ENCODE measurements around the gene TIAM1.
A peak's percentile ranks its signal among the peaks of the same experiment; 100 is the strongest.

Gene TIAM1

DNA sequence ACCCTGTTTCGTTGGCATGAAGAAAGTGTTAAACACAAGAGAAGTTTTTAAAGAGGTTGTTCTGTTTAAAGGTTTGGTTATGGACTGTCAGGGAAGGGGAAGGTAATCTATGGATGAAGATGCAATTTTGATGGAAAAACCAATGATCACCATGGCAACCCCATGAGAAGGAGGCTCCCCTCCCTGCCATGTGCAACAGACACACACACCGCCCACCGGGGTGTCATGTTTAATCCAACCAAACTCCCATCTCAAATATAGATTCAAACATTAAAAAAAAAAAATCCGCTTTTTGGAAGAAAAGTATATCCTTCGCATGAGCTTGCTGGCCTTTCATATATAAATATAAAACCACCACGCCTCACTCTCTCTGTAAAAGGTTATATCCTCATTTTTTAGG is 224.9 kb downstream of the TIAM1 start:
- DNase-seq, result no peak

DNA sequence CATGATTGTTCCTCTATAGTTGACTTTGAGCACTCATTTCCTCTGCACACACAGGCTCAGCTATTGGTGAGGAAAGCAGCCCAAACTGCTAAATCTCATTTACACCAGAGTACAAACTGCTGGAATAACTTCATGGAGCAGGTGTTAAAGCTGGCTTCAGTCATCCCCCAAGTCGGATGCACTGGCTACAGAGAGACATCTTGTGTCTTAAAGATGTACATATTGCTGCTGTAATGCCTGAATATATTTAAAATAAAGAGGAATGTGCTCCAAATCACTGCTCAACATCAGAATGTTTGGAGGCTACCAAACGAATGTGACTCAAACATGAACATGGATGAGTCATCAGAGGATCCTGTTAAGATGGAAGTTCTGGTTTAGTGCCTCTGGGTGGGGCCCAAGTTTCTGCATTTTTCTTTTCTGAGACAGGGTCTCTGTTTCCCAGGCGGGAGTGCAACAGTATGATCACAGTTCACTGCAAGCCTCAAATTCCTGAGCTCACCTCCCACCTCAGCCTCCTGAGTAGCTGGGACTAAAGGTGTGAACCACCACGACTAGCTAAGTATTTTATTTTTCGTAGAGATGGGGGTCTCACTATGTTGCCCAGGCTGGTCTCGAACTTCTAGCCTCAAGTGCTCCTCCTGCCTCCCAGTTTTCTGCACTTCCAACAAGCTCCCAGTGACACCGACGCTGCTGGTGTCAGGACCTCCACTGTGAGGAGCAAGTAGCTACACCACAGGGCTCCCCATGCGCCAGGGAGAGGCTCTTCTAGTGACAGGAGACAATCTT is 226.7 kb downstream of the TIAM1 start:
- DNase-seq, result no peak

GRCh38 chr21:31115249-31115648 is 228.8 kb downstream of the TIAM1 start:
- no peak for DNase-seq

GRCh38 chr21:31111093-31111492 is 233.0 kb downstream of the TIAM1 start:
- DNase-seq, result no peak

DNA sequence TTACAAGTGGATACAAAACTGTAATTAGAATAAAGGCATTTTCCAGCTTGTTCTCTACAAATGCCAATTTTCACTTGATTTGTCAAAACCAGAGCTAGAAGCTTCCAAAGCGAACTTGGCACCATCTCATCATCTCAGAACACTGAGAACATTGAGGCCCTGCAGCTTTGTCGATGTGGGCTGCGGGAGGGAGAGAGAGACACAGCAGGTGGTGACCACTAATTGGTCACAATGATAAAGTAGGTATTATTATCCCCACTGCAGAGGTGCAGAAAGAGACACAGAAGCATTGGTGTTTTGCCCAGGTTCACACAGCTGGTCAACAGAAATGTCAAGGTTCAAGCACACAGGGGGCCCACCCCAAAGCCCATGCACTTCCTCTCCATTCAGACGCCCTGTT is 233.6 kb downstream of the TIAM1 start:
- DNase-seq, result no peak

DNA sequence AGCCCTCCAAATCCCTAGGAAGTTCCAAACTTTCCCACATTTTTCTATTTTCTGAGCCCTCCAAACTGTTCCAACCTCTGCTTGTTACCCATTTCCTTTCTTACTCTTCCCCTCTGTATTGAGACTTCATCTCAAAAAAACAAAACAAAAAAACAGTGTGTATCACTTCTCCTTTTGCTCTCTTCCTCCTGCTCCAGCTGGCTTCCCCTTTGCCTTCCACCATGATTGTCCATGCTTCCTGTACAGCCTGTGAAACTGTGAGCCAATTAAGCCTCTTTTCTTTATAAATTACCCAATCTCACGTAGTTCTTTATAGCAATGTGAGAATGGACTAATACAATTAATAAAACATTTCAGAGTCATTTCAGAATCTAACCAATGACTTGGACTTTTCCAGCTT is 236.2 kb downstream of the TIAM1 start:
- no peak for DNase-seq

- no peak for DNase-seq
These were observed 236.8 kb downstream of the TIAM1 start for GRCh38 chr21:31107176-31107785.

DNA sequence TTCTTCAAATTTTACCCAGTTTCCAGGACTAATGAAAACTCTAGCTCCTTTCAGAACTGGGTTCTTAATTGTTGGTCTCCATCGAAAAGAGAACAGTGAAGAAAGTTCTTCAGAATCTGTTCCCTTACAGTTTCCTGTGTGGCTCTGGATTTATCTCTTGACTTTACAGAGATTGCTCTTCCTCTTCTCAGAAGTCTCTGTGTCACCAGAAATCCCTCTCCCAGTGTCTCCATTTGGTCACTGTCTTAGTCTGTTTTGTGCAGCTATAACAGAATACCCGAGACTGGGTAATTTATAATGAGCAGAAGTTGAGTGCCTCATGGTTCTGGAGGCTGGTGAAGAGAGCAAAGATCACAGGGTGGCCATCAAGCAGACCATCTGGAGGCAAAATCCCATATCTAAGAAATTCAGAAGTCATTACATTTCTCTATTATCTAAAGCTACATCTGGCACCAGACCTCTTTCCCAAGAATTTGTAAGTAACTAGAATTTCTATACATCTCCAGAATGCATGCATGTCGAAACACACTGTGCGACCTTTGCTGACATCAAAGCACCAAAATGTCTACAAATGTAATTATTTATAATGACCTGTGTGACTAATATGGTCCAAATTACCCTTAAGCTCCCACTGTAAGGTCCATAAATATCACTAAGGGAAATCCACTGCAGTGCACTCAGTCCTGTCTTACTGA is 240.3 kb downstream of the TIAM1 start:
- no peak for DNase-seq

GRCh38 chr21:31103163-31103562 is 240.9 kb downstream of the TIAM1 start:
- no peak for DNase-seq

GRCh38 chr21:31099122-31099521 is 244.9 kb downstream of the TIAM1 start:
- no peak for DNase-seq

DNA sequence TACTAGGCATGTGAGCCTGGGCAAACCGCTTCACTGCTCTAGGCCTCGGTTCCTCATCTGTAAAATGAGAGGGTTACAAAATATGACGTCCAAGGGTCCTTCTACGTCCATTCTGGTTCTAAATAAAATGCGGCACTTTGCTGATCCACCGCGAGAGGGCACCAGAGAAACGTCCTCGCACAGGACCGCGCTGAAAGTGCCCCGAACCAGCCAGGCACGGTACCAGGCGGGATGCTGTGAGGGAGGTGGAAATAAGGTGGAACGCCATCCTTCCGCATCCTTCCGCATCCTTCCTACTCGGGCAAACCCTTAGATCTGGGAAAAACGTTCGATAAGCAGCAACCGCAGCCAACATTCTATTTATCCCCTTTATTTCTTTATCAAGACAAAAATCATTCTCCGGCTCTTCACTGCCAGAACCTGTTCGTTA is 245.5 kb downstream of the TIAM1 start:
- DNase-seq, result peak; percentile 58

DNA sequence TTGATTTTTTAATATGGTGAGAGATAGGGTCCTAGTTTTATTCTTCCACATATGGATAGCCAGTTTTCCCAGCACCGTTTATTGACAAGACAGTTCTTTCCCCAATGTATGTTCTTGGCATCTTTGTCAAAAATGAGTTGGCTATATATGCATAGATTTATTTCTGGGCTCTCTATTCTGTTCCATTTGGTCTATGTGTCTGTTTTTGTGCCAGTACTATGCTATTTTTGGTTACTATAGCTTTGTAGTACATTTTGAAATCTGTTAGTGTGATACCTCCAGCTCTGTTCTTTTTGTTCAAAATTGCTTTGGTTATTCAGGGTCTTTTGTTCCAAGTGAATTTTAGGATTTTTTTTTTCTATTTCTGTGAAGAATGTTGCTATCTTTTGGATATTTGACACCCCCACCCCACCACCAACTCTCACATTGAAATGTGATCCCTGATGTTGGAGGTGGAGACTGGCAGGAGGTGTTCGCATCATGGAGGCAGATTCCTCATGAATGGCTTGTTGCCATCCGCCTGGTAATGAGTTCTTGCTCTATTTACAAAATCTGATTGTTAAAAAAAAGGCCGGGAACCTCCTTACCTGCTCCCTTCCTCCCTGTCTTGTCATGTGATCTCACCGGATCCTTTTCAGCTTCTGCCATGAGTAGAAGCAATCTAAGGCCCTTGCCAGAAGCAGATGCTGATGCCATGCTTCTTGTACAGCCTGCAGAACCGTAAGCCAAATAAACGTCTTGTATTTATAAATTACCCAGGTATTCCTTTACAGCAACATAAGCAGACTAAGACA is 251.0 kb downstream of the TIAM1 start:
- DNase-seq, result peak; percentile 72

GRCh38 chr21:31090376-31090775 is 253.7 kb downstream of the TIAM1 start:
- no peak for DNase-seq

DNA sequence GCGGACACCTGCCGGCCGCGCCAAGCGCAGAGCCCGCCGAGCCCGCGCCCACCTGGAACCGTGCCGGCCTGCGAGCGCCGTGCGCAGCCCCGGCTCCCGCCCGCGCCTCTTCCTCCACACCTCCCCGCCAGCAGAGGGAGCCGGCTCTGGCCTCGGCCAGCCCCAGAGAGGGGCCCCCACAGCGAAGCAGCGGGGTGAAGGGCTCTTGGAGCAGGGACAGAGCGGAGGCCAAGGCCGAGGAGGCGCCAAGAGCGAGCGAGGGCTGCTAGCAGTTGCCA is 255.6 kb downstream of the TIAM1 start:
- DNase-seq, result no peak

- no peak for DNase-seq
These were observed 256.2 kb downstream of the TIAM1 start for GRCh38 chr21:31087639-31088473.

- DNase-seq, result no peak
These were observed 259.4 kb downstream of the TIAM1 start for GRCh38 chr21:31084689-31085088.

- no peak for DNase-seq
These were observed 265.3 kb downstream of the TIAM1 start for GRCh38 chr21:31078796-31079195.

GRCh38 chr21:31078216-31078615 is 265.8 kb downstream of the TIAM1 start:
- no peak for DNase-seq

- no peak for DNase-seq
These were observed 268.2 kb downstream of the TIAM1 start for GRCh38 chr21:31075848-31076247.

DNA sequence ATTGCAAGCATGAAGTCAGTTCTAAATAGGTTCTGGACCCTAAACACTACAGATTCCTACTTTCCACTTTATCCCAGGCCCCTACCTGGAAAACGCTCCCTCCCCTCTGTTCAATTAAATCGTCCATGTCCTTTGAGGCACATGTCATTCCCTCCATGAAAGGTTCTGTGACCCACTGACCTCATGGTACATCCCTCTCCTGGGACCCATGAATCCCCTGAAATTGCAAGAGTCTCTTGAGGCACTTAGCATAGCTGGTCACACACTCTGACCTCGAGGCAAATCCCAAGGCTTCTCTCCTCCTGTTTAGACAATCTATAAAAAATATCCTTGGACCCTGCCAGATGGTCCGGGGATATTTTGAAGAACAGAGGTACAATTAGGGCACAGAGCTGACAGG is 271.5 kb downstream of the TIAM1 start:
- DNase-seq, result no peak

Data from NCI-H2171 treated with DMSO at 0.1 percent for 48 hours (cell line).